RKO (cell line): ENCODE results near the gene ADGRV1.

Experiments
- DNase-seq: peaks from one replicate; pipeline ENCODE4 v3.0.0-alpha.2; 2016; ENCODE audit warnings: low spot score

ADGRV1 gene

GRCh38 chr5:91135475-91136248, 577.1 kb downstream of the ADGRV1 start:
- no peak for DNase-seq

- DNase-seq, result no peak
Observed at GRCh38 chr5:91136271-91136670, 577.7 kb downstream of the ADGRV1 start.

- DNase-seq, result no peak
Observed at GRCh38 chr5:91137647-91138046, 579.0 kb downstream of the ADGRV1 start.

- no peak for DNase-seq
Observed at GRCh38 chr5:91139572-91140200, 581.1 kb downstream of the ADGRV1 start.

GRCh38 chr5:91140657-91141056, 582.1 kb downstream of the ADGRV1 start:
- no peak for DNase-seq

GRCh38 chr5:91141642-91142041, 583.0 kb downstream of the ADGRV1 start:
- DNase-seq, result no peak

GRCh38 chr5:91142386-91142785, 583.8 kb downstream of the ADGRV1 start:
- no peak for DNase-seq

- DNase-seq, result no peak
Observed at GRCh38 chr5:91142819-91143218, 584.2 kb downstream of the ADGRV1 start.

- DNase-seq, result no peak
Observed at GRCh38 chr5:91143840-91144239, 585.2 kb downstream of the ADGRV1 start.

- no peak for DNase-seq
Observed at GRCh38 chr5:91144491-91145332, 586.1 kb downstream of the ADGRV1 start.

- no peak for DNase-seq
Observed at GRCh38 chr5:91145333-91145620, 586.7 kb downstream of the ADGRV1 start.

- no peak for DNase-seq
Observed at GRCh38 chr5:91146230-91146629, 587.6 kb downstream of the ADGRV1 start.

- no peak for DNase-seq
Observed at GRCh38 chr5:91146905-91147600, 588.5 kb downstream of the ADGRV1 start.

GRCh38 chr5:91150234-91150633, 591.6 kb downstream of the ADGRV1 start:
- peak; percentile 40 for DNase-seq

GRCh38 chr5:91150636-91151035, 592.0 kb downstream of the ADGRV1 start:
- no peak for DNase-seq

GRCh38 chr5:91151947-91152346, 593.4 kb downstream of the ADGRV1 start:
- DNase-seq, result no peak

GRCh38 chr5:91154338-91154737, 595.7 kb downstream of the ADGRV1 start:
- DNase-seq, result no peak

- DNase-seq, result no peak
Observed at GRCh38 chr5:91155274-91155673, 596.7 kb downstream of the ADGRV1 start.

- DNase-seq, result no peak
Observed at GRCh38 chr5:91156242-91156641, 597.6 kb downstream of the ADGRV1 start.

- DNase-seq, result no peak
Observed at GRCh38 chr5:91158011-91158410, 599.4 kb downstream of the ADGRV1 start.

- no peak for DNase-seq
Observed at GRCh38 chr5:91159647-91160046, 601.0 kb downstream of the ADGRV1 start.

GRCh38 chr5:91160714-91161285, 602.2 kb downstream of the ADGRV1 start:
- DNase-seq, result no peak
